Stimulated activated CD8-positive, alpha-beta memory T cell treated with anti-CD3 and anti-CD28 coated beads, Interleukin-7, amount 100 ng/mL, for 1 hour (primary cell): ENCODE data around the gene MAIP1.
"Not testable (repeated sequence)": the region's sequence is repeated elsewhere in the genome, so short reads cannot be mapped to it uniquely, and the experiment has no call there.

Experiments
- DNase-seq, 2 donors: peaks; one replicate each; pipeline ENCODE4 v3.0.0-alpha.2; 2020; ENCODE audit warnings: low read depth in 2 of 2

The MAIP1 gene

GRCh38 chr2:199955339-199956061, at the start of gene MAIP1, which contains the start of gene TYW5:
Gene MAIP1, plus strand, starts transcription at chr2:199955582. Its CDS starts 217 bp downstream, at chr2:199955799.
Gene TYW5, minus strand, starts transcription at chr2:199955491. Its CDS starts 21 bp downstream, at chr2:199955470.
- DNase-seq, result peak; percentile 56 to 65

GRCh38 chr2:199907008-199907714, 48.2 kb upstream of the MAIP1 start:
- DNase-seq, result no peak

- no peak for DNase-seq
Measured at GRCh38 chr2:199910338-199911051, 44.9 kb upstream of the MAIP1 start.

GRCh38 chr2:199911052-199911876, 44.1 kb upstream of the MAIP1 start, which contains the start of gene C2orf69:
Gene C2orf69, plus strand, starts transcription at chr2:199911293. Its CDS starts 146 bp downstream, at chr2:199911439.
- DNase-seq, result peak; percentile 77 to 80

- DNase-seq, result no peak
Measured at GRCh38 chr2:199911877-199912161, 43.6 kb upstream of the MAIP1 start.

- DNase-seq, result not testable (repeated sequence)
Measured at GRCh38 chr2:199912553-199913114, 42.7 kb upstream of the MAIP1 start.

- no peak for DNase-seq
Measured at GRCh38 chr2:199914372-199914958, 40.9 kb upstream of the MAIP1 start.

GRCh38 chr2:199916980-199917379, 38.4 kb upstream of the MAIP1 start:
- no peak for DNase-seq

- no peak for DNase-seq
Measured at GRCh38 chr2:199922856-199923255, 32.5 kb upstream of the MAIP1 start.

GRCh38 chr2:199923924-199924323, 31.5 kb upstream of the MAIP1 start:
- no peak for DNase-seq

- no peak for DNase-seq
Measured at GRCh38 chr2:199926806-199927205, 28.6 kb upstream of the MAIP1 start.

GRCh38 chr2:199928226-199928625, 27.2 kb upstream of the MAIP1 start:
- no peak for DNase-seq

- no peak for DNase-seq
Measured at GRCh38 chr2:199928626-199929025, 26.8 kb upstream of the MAIP1 start.

- no peak for DNase-seq
Measured at GRCh38 chr2:199929262-199929661, 26.1 kb upstream of the MAIP1 start.

GRCh38 chr2:199932312-199932855, 23.0 kb upstream of the MAIP1 start:
- no peak for DNase-seq

- no peak for DNase-seq
Measured at GRCh38 chr2:199933466-199933865, 21.9 kb upstream of the MAIP1 start.

GRCh38 chr2:199936554-199936953, 18.8 kb upstream of the MAIP1 start:
- DNase-seq, result no peak

GRCh38 chr2:199940373-199940772, 15.0 kb upstream of the MAIP1 start:
- no peak for DNase-seq

- no peak for DNase-seq
Measured at GRCh38 chr2:199943373-199943772, 12.0 kb upstream of the MAIP1 start.

- no peak for DNase-seq
Measured at GRCh38 chr2:199946196-199946595, 9.2 kb upstream of the MAIP1 start.

GRCh38 chr2:199946836-199947235, 8.5 kb upstream of the MAIP1 start:
- DNase-seq, result no peak
